Embryonic facial prominence (tissue), 1 donor: ENCODE results near the gene WDR86.
A peak's percentile ranks its signal among the peaks of the same experiment; 100 is the strongest.

Source experiments
- DNase-seq: peaks from one replicate; pipeline ENCODE4 v3.0.0-alpha.2; 2016; ENCODE audit errors: extremely low spot score

Gene WDR86

GRCh38 chr7:151348970-151349369, 60.9 kb downstream of the WDR86 start:
- DNase-seq, result no peak

DNA sequence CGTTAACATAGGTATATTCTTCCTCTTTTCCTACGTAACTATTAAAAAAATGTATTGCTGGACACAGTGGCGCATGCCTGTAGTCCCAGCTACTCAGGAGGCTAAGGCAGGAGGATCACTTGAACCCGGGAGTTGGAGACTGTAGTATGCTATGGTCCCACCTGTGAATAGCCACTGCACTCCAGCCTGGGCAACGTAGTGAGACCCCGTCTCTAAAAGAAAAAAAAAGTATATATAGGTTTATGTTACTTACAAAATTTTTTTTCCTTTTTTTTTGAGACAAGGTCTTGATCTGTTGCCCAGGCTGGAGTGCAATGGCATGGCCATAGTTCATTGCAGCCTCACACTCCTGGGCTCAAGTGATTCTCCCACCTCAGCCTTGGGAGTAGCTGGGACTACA, 62.6 kb downstream of the WDR86 start:
- DNase-seq, result no peak

DNA sequence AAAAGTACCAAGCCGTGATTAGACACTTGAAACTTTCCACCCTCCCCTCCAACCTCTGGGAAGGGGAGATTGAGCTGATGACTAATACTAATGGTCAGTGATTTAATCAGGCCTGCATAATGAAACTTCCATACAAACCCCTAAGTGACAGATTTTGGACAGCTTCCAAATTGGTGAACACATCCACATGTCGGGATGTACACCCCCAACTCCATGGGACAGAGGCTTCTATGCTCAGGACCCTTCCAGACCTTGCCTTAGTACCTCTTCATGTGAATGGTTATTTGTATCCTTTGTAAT, 63.4 kb downstream of the WDR86 start:
- no peak for DNase-seq

DNA sequence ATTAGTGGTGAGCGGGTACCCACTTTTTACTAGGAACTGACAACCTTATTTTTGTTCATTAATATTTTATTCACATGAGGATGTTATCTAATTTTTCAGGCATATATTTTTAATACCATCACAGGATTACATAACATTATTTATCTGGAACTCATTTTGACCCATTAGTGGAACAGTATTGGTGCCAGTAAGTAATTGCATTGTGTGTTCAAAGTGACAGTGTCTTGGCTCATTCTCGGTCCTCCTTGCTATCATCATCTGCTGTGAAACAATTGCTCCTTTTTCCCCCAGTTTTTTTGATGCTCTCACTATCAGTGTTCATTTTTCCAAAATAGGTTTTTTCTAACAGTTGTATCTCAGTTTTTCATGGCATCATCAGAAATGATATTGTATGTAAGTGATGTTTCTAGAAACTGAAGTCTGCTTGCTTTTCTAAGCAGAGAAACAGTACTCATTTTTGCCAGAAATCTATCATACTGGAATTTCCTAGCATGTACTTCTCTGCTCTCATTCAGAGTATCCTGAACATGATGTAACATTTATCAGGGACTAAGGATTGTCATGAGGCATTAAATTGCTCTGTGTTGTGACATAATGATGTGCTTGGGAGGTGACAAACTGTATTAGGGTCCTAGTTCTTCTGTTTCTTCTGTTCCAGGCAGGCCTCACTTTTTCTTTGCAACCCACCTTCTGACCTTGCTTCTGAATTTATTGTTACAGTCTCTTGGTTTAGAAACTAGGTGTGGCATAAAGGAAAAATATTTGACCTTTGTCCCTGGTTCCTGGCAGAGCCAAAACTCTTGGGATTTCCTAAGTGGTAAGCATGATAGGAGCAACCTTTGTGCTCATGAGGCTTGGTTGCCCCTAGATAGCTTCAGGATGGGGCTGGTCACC, 64.0 kb downstream of the WDR86 start:
- DNase-seq, result no peak

DNA sequence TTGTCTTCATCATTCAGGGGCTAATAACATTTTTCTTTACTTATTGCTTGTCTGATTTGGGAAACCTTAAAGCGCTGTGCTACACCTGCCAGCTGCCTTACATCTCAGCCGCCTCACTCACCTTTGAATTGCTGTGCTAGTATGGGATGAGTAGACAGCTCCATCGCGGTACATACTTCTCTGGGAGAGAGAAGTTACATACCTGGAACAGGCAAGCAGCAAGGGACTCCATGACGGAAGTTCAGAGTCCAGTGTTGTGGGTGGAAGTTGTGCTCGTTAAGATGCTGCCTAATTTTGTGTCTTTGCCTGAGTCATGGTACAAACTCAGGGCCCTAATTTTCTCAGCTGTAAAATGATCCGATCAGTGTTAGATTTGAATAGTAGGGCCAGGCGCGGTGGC, 66.3 kb downstream of the WDR86 start:
- no peak for DNase-seq

GRCh38 chr7:151342811-151343210, 67.0 kb downstream of the WDR86 start:
- no peak for DNase-seq

GRCh38 chr7:151342102-151342646, 67.7 kb downstream of the WDR86 start:
- no peak for DNase-seq

GRCh38 chr7:151341357-151342101, 68.3 kb downstream of the WDR86 start, which contains the start of gene NUB1:
NUB1 (plus strand) TSS chr7:151341812; CDS start chr7:151345350, 3,538 bp downstream.
- peak; percentile 78 for DNase-seq

GRCh38 chr7:151340794-151341356, 69.0 kb downstream of the WDR86 start:
- no peak for DNase-seq

- DNase-seq, result no peak
These were observed 70.0 kb downstream of the WDR86 start for GRCh38 chr7:151339651-151340382.

GRCh38 chr7:151338809-151339208, 71.0 kb downstream of the WDR86 start:
- DNase-seq, result no peak

GRCh38 chr7:151337346-151337745, 72.5 kb downstream of the WDR86 start:
- DNase-seq, result no peak

DNA sequence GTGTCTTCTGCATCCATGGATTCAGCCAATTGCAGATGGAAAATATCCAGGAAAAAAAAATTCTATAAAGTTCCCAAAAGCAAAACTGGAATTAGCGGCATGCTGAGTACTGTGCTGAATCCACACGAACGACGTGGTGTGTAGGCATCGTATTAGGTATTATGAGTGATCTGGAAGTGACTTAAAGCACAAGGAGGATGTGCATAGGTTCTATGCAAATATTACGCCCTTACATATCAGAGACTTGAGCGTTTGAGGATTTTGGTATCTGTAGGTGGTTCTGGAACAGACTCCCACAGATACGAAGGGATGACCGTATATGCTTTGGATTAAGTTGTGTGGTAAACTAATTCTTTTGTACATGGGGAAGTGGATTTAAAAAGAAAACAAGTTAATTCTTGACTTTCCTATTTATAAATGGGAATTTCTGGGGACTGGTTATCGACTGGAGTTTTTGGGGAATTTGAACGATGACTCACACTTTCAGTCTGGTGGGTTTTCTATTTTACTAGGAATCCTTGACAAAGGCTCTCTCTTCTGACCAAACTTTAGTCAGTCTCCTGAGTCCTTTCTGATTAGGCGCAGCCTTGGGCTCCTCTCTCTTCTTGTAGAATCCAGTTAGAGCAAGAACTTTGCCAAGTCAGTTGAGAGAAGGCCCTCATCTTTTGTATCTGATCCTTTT, 73.7 kb downstream of the WDR86 start:
- no peak for DNase-seq

GRCh38 chr7:151334628-151335027, 75.2 kb downstream of the WDR86 start:
- DNase-seq, result no peak
